Stomach (tissue), 4 donors: ENCODE measurements around the gene SON.

Experiments used
- CTCF ChIP-seq, 7 experiments: fragments of 450-650 bp in 4 of 7; fragments of 200-600 bp in 3 of 7; sonication (generic) in 3 of 7; IDR thresholded peaks; one replicate each; pipeline ENCODE4 v1.5.1; 2016 to 2019; ENCODE audit warnings: antibody characterized with exemption in 7 of 7, control low read depth in 2 of 7, mild to moderate bottlenecking in 1 of 7
- EP300 ChIP-seq: sonication (generic); formaldehyde crosslinking; IDR thresholded peaks from one replicate; pipeline ENCODE4 v1.6.1; 2017; ENCODE audit warnings: antibody characterized with exemption
- POLR2A ChIP-seq, 4 donors: fragments of 450-650 bp; IDR thresholded peaks; one replicate each; pipeline ENCODE4 v1.6.1; 2016; ENCODE audit warnings: antibody characterized with exemption in 4 of 4, control low read depth in 2 of 4, mild to moderate bottlenecking in 1 of 4, moderate library complexity in 1 of 4
- POLR2AphosphoS5 ChIP-seq, 3 donors: sonication (generic); formaldehyde crosslinking; IDR thresholded peaks; one replicate each; pipeline ENCODE4 v1.6.1; 2016; ENCODE audit warnings: antibody characterized with exemption in 3 of 3

GRCh38 chr21:33559813-33560212 is 17.0 kb downstream of the SON start:
- no peak for TF ChIP-seq CTCF (IDR thresholded peaks at IDR 0.05)
- no peak for TF ChIP-seq POLR2A (IDR thresholded peaks at IDR 0.05)
- no peak for TF ChIP-seq EP300
- TF ChIP-seq POLR2AphosphoS5 (IDR thresholded peaks at IDR 0.05): no peak
